Breast epithelium (tissue), 3 donors: ENCODE data around the gene PDGFD.

Experiments used
- POLR2A ChIP-seq: fragments of 450-650 bp; IDR thresholded peaks from one replicate; pipeline ENCODE4 v1.6.1; 2016; ENCODE audit warnings: antibody characterized with exemption, mild to moderate bottlenecking, moderate library complexity
- POLR2AphosphoS5 ChIP-seq, 3 donors: sonication (generic); formaldehyde crosslinking; IDR thresholded peaks; one replicate each; pipeline ENCODE4 v1.6.1; 2017; ENCODE audit warnings: antibody characterized with exemption in 3 of 3
- TF ChIP-seq, protein P1 (sequence below), 3 donors: fragments of 450-650 bp; IDR thresholded peaks; one replicate each; pipeline ENCODE4 v1.5.1; 2016 to 2017; ENCODE audit warnings: antibody characterized with exemption in 3 of 3, mild to moderate bottlenecking in 3 of 3, moderate library complexity in 3 of 3

DNA sequence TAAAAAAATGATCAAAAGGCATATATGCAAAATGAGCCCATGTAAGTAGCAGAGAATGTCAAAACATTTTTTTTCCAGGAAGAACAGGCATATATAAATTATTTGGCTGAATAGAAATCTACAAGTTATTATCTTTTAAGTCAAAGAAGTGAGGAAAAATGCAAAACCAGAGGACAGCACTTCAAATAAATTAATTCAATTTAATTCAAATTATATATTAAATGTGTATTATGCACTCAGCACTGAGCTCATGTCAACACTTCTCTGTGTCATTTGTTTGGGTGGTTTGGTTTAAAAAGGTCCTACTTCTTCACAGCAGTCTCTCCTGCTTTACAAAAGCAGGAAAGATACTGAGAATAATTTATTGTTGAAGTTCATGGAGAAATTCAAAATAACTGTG is 41.9 kb upstream of the PDGFD start:
- TF ChIP-seq, protein P1, sequence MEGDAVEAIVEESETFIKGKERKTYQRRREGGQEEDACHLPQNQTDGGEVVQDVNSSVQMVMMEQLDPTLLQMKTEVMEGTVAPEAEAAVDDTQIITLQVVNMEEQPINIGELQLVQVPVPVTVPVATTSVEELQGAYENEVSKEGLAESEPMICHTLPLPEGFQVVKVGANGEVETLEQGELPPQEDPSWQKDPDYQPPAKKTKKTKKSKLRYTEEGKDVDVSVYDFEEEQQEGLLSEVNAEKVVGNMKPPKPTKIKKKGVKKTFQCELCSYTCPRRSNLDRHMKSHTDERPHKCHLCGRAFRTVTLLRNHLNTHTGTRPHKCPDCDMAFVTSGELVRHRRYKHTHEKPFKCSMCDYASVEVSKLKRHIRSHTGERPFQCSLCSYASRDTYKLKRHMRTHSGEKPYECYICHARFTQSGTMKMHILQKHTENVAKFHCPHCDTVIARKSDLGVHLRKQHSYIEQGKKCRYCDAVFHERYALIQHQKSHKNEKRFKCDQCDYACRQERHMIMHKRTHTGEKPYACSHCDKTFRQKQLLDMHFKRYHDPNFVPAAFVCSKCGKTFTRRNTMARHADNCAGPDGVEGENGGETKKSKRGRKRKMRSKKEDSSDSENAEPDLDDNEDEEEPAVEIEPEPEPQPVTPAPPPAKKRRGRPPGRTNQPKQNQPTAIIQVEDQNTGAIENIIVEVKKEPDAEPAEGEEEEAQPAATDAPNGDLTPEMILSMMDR (IDR thresholded peaks at IDR 0.05) = no peak
- TF ChIP-seq POLR2A (no peak), POLR2AphosphoS5 (IDR thresholded peaks at IDR 0.05) (no peak)
